Lower lobe of right lung (tissue), 2 donors: ENCODE data around the gene HID1. TPM values are rescaled to one million over a fixed set of nuclear protein-coding genes. Genes with fewer than 3 reads are reported as not detected.

Source experiments
- ATAC-seq, 2 donors: fragments of 200-7000 bp; cut with Tn5 transposase; one replicate each; pipeline ENCODE4 v1.9.1; 2020 to 2022; ENCODE audit warnings: mild to moderate bottlenecking in 2 of 2, moderate library complexity in 2 of 2
- DNase-seq: peaks from one replicate; pipeline ENCODE4 v3.0.0-alpha.2; 2020
- H3K27ac ChIP-seq: fragments of 200-600 bp; one replicate; pipeline ENCODE4 v1.8.0; 2022
- H3K27me3 ChIP-seq: fragments of 200-600 bp; one replicate; pipeline ENCODE4 v1.8.0; 2022; ENCODE audit warnings: low read depth
- H3K36me3 ChIP-seq: fragments of 200-600 bp; one replicate; pipeline ENCODE4 v1.8.0; 2022; ENCODE audit warnings: mild to moderate bottlenecking
- H3K4me1 ChIP-seq: fragments of 200-600 bp; one replicate; pipeline ENCODE4 v1.8.0; 2022
- H3K4me3 ChIP-seq: fragments of 200-600 bp; one replicate; pipeline ENCODE4 v1.8.0; 2022; ENCODE audit warnings: mild to moderate bottlenecking
- H3K9me3 ChIP-seq: fragments of 200-600 bp; one replicate; pipeline ENCODE4 v1.8.0; 2022
- intact Hi-C: fragments of 100-400 bp; cut with DNase I; formaldehyde crosslinking; loops from one replicate; pipeline ENCODE4 v1.11.0; 2022
- long read RNA-seq: library from polyadenylated mRNA; unstranded; transcript quantifications from one replicate; pipeline ENCODE4 v2.0.0, GENCODE V29; 2021
- total RNA-seq: library from RNA; stranded (reverse); fragmentation: NEBNext Ultra II Directional; extraction: Animal tissue kit (Norgen Biotek cat#: 25700); gene quantifications from one replicate; pipeline ENCODE4 v1.2.1, GENCODE V29; 2021
- TF ChIP-seq, protein P1 (sequence below): fragments of 200-600 bp; IDR thresholded peaks from one replicate; pipeline ENCODE4 v1.8.0; 2022; ENCODE audit warnings: antibody characterized with exemption, mild to moderate bottlenecking
- donor health status: DM: no; HTN: yes; CAD: no; lungs with severe emphysema.

HID1 gene, protein sequence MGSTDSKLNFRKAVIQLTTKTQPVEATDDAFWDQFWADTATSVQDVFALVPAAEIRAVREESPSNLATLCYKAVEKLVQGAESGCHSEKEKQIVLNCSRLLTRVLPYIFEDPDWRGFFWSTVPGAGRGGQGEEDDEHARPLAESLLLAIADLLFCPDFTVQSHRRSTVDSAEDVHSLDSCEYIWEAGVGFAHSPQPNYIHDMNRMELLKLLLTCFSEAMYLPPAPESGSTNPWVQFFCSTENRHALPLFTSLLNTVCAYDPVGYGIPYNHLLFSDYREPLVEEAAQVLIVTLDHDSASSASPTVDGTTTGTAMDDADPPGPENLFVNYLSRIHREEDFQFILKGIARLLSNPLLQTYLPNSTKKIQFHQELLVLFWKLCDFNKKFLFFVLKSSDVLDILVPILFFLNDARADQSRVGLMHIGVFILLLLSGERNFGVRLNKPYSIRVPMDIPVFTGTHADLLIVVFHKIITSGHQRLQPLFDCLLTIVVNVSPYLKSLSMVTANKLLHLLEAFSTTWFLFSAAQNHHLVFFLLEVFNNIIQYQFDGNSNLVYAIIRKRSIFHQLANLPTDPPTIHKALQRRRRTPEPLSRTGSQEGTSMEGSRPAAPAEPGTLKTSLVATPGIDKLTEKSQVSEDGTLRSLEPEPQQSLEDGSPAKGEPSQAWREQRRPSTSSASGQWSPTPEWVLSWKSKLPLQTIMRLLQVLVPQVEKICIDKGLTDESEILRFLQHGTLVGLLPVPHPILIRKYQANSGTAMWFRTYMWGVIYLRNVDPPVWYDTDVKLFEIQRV
- 28.6 TPM for total RNA-seq
- long read RNA-seq, transcript HID1-202 (19 exons, 3,271 nt): major isoform, 5 of 35 reads
- long read RNA-seq, partial matches to known transcripts: 19 of 35 reads
- long read RNA-seq, other reads (novel, unspliced or antisense): 10 of 35 reads

DNA sequence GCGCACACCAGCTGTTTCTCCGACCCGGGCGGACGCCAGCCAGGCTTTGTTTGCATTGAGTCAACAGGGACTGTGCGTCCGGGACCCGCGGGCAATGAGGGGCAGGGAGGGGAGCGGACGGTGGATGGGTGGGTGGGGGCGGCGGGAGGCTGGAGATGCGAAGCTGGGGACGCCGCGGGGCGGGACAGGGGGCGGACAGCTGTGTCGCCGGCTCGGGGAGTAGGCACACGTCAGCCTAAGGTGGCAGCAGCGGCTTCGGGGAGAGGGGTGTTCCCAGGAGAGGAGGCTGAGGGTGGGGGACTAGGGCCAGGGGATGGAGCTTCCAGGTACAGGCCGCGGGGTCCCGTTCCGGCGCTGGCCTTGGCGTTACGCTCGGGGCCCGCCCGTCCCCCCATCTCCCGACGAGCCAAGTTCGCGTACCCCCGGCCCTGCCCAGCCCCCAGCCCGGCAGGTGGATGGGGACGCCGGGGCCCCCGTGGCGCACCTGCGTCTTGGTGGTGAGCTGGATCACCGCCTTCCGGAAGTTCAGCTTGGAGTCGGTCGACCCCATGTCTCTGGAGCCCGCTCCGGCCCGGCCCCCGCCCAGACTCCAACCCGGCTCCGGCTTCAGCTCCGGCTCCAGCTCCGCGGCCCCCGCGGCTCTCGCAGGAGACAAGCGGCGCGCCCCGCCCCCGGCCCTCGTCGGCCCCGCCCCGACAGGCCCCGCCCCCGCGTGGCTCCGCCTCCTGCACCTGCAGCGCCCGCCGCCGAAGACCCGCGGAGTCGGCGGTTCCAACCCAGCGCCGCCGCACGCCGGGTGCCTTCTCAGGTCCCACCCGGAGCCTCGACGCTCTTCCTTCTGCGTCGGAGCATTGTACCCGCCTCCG, at the start of gene HID1:
TSS of gene HID1 (minus strand) at position 653 of the 866 bp plus-strand sequence. CDS start at position 550, 103 bp downstream.
- H3K4me1 ChIP-seq: peaks cover 30% of the 10 kb centered on the region
- H3K27ac ChIP-seq: peak within 1 kb of the TSS; percentile 73
- TF ChIP-seq, protein P1, sequence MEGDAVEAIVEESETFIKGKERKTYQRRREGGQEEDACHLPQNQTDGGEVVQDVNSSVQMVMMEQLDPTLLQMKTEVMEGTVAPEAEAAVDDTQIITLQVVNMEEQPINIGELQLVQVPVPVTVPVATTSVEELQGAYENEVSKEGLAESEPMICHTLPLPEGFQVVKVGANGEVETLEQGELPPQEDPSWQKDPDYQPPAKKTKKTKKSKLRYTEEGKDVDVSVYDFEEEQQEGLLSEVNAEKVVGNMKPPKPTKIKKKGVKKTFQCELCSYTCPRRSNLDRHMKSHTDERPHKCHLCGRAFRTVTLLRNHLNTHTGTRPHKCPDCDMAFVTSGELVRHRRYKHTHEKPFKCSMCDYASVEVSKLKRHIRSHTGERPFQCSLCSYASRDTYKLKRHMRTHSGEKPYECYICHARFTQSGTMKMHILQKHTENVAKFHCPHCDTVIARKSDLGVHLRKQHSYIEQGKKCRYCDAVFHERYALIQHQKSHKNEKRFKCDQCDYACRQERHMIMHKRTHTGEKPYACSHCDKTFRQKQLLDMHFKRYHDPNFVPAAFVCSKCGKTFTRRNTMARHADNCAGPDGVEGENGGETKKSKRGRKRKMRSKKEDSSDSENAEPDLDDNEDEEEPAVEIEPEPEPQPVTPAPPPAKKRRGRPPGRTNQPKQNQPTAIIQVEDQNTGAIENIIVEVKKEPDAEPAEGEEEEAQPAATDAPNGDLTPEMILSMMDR: no peak
- intact Hi-C loops: no loop called here
- H3K9me3 ChIP-seq: no peaks in the 10 kb centered on the region
- H3K36me3 ChIP-seq: no peaks in the 10 kb centered on the region
- ATAC-seq (peak; percentile 90 to 95), DNase-seq (peak; percentile 79)
- H3K4me3 ChIP-seq: peak within 1 kb of the TSS; percentile 74
- peaks cover 32% of the 10 kb centered on the region for H3K27me3 ChIP-seq

DNA sequence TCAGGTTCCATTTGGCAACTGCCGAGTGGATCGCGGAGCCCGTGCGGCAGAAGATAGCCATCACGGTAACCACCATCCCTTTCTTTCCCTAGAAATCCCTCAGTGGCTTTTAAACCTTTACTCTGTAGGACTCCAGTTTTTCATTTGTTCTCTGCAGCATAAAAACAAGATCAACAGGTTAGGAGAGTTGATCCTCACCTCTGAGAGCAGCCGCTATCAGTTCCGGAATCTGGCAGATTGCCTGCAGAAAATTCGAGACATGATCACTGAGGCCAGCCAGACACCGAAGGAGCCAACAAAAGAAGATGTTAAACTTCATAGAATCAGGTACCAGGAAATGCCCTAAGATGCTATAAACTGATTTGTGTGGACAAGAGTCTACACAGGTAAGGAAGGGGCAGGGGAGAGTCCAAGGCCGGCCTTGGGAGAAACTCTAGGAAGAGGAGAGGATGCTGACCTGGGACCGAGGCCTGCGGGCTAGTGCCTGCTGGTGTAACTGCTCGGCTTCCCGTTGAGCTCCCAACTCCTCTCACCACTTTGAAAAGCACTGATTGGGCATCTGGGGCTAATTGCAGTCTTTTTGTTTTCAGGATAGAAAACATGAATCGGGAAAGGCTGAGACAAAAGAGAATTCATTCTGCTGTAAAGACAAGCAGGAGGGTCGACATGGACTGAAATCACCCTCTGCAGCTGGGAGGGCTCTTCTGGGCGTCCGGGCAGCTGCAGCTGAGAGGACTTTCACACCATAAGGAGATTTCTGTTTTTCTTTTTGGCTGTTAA, 48.0 kb upstream of the HID1 start:
- Histone ChIP-seq H3K4me1 (no peaks in the 10 kb centered on the region), H3K9me3 (no peaks in the 10 kb centered on the region), H3K4me3 (no peak overlapping the region), H3K27me3 (no peaks in the 10 kb centered on the region), H3K36me3 (peaks cover 64% of the 10 kb centered on the region), H3K27ac (no peak overlapping the region)
- intact Hi-C loops: no loop called here
- no peak for DNase-seq
- TF ChIP-seq, protein P1: no peak
- ATAC-seq: no peak

DNA sequence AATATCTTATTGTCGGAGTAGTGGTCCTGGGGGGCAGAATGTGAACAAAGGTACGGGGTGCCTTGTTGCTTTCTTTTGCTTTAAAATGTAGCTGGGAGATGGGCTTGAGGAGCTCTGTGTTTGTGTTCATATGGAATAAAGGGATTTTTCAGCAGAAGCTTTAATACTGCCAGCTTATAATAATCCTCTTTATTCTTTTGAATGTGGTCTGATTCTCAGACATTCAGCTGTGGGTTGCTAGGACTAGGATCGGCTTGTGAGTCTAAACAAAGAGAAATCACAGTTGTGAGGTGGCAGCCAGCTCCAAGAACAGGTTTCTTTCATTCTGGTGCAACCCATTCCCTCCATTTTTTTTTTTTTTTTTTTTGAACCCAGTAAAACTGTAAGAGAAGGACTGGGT, 47.2 kb upstream of the HID1 start:
- intact Hi-C loops: no loop called here
- TF ChIP-seq, protein P1: no peak
- DNase-seq (no peak), ATAC-seq (no peak)
- Histone ChIP-seq H3K27me3 (no peaks in the 10 kb centered on the region), H3K36me3 (peaks cover 64% of the 10 kb centered on the region), H3K4me3 (no peak overlapping the region), H3K9me3 (no peaks in the 10 kb centered on the region), H3K27ac (no peak overlapping the region), H3K4me1 (no peaks in the 10 kb centered on the region)

DNA sequence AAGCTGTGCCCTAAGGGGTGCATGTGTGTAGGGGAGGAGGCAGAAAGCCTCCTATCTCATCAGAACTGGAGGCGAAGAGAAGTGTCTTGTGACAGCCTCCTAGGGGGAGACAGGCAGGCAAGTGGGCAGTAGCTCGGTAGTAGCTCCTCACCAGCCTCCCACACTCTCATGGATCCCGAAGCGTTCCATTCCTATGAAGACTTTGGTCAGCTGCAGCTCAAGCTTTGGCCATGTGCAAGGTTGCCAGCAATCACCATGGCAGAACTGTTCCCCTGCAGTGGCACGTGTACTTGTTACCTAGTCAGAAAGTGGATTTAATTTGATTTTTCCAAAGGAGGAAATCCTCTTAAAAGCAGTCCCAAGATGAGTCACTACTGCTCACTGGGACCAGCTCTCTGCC, 46.6 kb upstream of the HID1 start:
- TF ChIP-seq, protein P1: no peak
- Histone ChIP-seq H3K4me1 (no peaks in the 10 kb centered on the region), H3K9me3 (no peaks in the 10 kb centered on the region), H3K4me3 (no peak overlapping the region), H3K27me3 (no peaks in the 10 kb centered on the region), H3K36me3 (peaks cover 64% of the 10 kb centered on the region), H3K27ac (no peak overlapping the region)
- DNase-seq (no peak), ATAC-seq (no peak)
- intact Hi-C loops: no loop called here
